ENCODE results near the gene DTHD1. TPM values are rescaled to one million over a fixed set of nuclear protein-coding genes. Genes with fewer than 3 reads are reported as not detected.

DTHD1 gene
- polyA plus RNA-seq, 1 donor (not counting 4 experiments of a cell fraction or from before 2014, with no cell fraction given): not detected

DNA sequence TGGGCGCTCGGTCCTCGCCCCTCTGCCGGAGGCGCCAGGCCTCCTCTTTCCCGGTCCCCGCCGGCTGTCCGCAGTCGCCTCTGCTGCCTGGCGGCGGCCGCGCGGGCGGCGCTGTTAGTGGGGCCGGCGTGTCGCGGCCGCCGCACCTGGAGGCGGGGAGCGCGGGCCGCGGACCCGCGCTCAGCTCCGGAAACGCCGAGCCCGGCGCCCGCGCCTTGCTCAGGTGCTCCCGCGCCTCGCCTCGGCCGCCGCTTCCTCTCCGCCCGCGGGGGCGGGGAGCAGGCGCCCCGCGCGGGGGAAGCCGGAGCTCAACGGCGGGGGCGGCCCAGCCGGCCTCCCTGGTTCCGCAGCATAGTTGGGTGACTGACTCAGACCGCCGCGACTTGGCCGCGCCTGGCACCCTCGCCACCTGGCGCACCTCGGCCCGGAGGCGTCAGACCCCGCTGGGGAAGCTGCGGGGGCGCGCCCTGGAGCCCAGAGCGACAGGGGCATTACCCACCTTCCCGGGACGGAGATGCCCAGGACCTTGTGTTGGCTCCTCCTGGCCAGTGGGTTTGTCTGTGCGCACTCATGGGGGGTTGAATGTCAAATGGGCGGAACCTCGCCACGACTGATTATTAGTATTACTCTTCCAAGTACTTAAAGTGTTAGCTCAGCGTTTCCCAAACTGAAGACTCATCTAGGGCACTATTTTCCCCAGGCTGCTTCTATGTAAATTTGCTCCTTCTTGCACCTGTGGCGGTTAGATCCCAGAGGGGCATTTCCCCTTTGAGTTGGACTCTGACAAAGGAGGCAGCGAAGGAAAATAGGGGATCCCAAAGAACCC, 36.9 kb upstream of the DTHD1 start, which contains the start of gene ARAP2:
ARAP2 (minus strand) TSS at position 258 of the 826 bp plus-strand sequence. CDS start 15,028 bp downstream, outside the sequence.
- Histone ChIP-seq H3K9ac (ENCODE audit: control insufficient read depth, extremely low read depth, insufficient read depth, low read length) (peak within 1 kb of the TSS; percentile 91), H3K9me3 (ENCODE audit: control insufficient read depth, low read depth, low read length) (no peaks in the 10 kb centered on the region), H3K79me2 (ENCODE audit: control insufficient read depth, insufficient read depth, low read length) (peaks cover 31% of the 10 kb centered on the region), H3K4me3 (ENCODE audit: control insufficient read depth in 2 of 3, extremely low read depth in 1 of 3, insufficient read depth in 2 of 3, low read depth in 1 of 3, low read length in 3 of 3) (peak within 1 kb of the TSS; percentile 77 to 97 (median 97)), H3K9me1 (ENCODE audit: control insufficient read depth, extremely low read depth, insufficient read depth, low read length) (no peaks in the 10 kb centered on the region), H3K4me1 (ENCODE audit: control insufficient read depth, extremely low read depth, insufficient read depth, low read length) (peaks cover 12% of the 10 kb centered on the region), H3K36me3 (ENCODE audit: control insufficient read depth in 2 of 2, extremely low read depth in 1 of 2, insufficient read depth in 2 of 2, low read length in 2 of 2) (no peaks in the 10 kb centered on the region), H3K27me3 (ENCODE audit: control insufficient read depth, extremely low read depth, insufficient read depth, low read length) (no peaks in the 10 kb centered on the region), H3K4me2 (ENCODE audit: control insufficient read depth, extremely low read depth, insufficient read depth, low read depth, low read length) (peak within 1 kb of the TSS; percentile 93), H4K20me1 (ENCODE audit: control insufficient read depth, extremely low read depth, insufficient read depth, low read length) (no peaks in the 10 kb centered on the region), H3K27ac (ENCODE audit: control insufficient read depth, insufficient read depth, low read length) (peak within 1 kb of the TSS; percentile 87), H2AFZ (ENCODE audit: control insufficient read depth, low read length) (peak within 1 kb of the TSS; percentile 81)
- DNase-seq (ENCODE audit: low read depth, low spot score): no peak
- peak; percentile 20 for FAIRE-seq
- dilution Hi-C loops (cut with MboI; ENCODE audit: extremely low pct_ligation_motif_present, low sequenced_read_pairs): no loop called here
- no peak for TF ChIP-seq EZH2 (IDR thresholded peaks at IDR 0.05; ENCODE audit: low read length)
- TF ChIP-seq, protein P1, sequence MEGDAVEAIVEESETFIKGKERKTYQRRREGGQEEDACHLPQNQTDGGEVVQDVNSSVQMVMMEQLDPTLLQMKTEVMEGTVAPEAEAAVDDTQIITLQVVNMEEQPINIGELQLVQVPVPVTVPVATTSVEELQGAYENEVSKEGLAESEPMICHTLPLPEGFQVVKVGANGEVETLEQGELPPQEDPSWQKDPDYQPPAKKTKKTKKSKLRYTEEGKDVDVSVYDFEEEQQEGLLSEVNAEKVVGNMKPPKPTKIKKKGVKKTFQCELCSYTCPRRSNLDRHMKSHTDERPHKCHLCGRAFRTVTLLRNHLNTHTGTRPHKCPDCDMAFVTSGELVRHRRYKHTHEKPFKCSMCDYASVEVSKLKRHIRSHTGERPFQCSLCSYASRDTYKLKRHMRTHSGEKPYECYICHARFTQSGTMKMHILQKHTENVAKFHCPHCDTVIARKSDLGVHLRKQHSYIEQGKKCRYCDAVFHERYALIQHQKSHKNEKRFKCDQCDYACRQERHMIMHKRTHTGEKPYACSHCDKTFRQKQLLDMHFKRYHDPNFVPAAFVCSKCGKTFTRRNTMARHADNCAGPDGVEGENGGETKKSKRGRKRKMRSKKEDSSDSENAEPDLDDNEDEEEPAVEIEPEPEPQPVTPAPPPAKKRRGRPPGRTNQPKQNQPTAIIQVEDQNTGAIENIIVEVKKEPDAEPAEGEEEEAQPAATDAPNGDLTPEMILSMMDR (optimal IDR thresholded peaks at IDR 0.05 in 1 of 3, IDR thresholded peaks at IDR 0.05 in 1 of 3, conservative IDR thresholded peaks at IDR 0.05 in 1 of 3; ENCODE audit: extremely low read depth in 1 of 3, insufficient read depth in 2 of 3, low read length in 3 of 3): no peak

DNA sequence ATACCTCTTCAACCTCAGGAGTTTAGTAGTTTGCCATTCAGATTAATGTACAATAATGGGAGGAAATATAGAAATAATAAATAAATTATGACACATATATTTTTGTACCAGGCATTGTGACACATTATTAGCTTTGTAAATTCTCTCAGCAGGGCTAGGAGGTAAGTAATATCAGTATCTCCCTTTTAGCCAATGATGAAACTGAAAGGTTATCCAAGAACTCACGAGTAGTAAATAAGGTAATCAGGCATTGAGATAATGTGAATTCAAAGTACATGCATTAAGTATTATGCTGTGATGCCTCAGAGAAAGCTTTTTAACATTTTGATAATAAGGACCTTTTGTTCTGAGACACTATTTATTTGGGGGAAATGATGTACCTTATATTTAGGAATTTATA, 31.8 kb upstream of the DTHD1 start:
- Histone ChIP-seq H2AFZ (ENCODE audit: control insufficient read depth, low read length) (no peak overlapping the region), H3K4me1 (ENCODE audit: control insufficient read depth, extremely low read depth, insufficient read depth, low read length) (peaks cover 5% of the 10 kb centered on the region), H3K79me2 (ENCODE audit: control insufficient read depth, insufficient read depth, low read length) (no peaks in the 10 kb centered on the region), H3K27ac (ENCODE audit: control insufficient read depth, insufficient read depth, low read length) (no peak overlapping the region), H4K20me1 (ENCODE audit: control insufficient read depth, extremely low read depth, insufficient read depth, low read length) (no peaks in the 10 kb centered on the region), H3K4me3 (ENCODE audit: control insufficient read depth in 2 of 3, extremely low read depth in 1 of 3, insufficient read depth in 2 of 3, low read depth in 1 of 3, low read length in 3 of 3) (no peak overlapping the region), H3K9me3 (ENCODE audit: control insufficient read depth, low read depth, low read length) (no peaks in the 10 kb centered on the region), H3K27me3 (ENCODE audit: control insufficient read depth, extremely low read depth, insufficient read depth, low read length) (no peaks in the 10 kb centered on the region), H3K9ac (ENCODE audit: control insufficient read depth, extremely low read depth, insufficient read depth, low read length) (no peak overlapping the region), H3K9me1 (ENCODE audit: control insufficient read depth, extremely low read depth, insufficient read depth, low read length) (no peaks in the 10 kb centered on the region), H3K4me2 (ENCODE audit: control insufficient read depth, extremely low read depth, insufficient read depth, low read depth, low read length) (no peak overlapping the region), H3K36me3 (ENCODE audit: control insufficient read depth in 2 of 2, extremely low read depth in 1 of 2, insufficient read depth in 2 of 2, low read length in 2 of 2) (no peaks in the 10 kb centered on the region)
- dilution Hi-C loops (cut with MboI; ENCODE audit: extremely low pct_ligation_motif_present, low sequenced_read_pairs): no loop called here
- TF ChIP-seq, protein P1 (optimal IDR thresholded peaks at IDR 0.05 in 1 of 3, IDR thresholded peaks at IDR 0.05 in 1 of 3, conservative IDR thresholded peaks at IDR 0.05 in 1 of 3; ENCODE audit: extremely low read depth in 1 of 3, insufficient read depth in 2 of 3, low read length in 3 of 3): no peak
- no peak for TF ChIP-seq EZH2 (IDR thresholded peaks at IDR 0.05; ENCODE audit: low read length)
- DNase-seq (ENCODE audit: low read depth, low spot score) (no peak), FAIRE-seq (no peak)

Measured in keratinocyte (primary cell).